A549 (cell line): Measurements from ENCODE around the gene MIS18BP1. TPM values are rescaled to one million over a fixed set of nuclear protein-coding genes. Genes with fewer than 3 reads are reported as not detected.

Experiments used
- ATAC-seq, 2 experiments: fragments of 200-7000 bp in 1 of 2; fragments of >200 bp in 1 of 2; cut with Nextera tagmentation in 1 of 2; cut with Tn5 transposase in 1 of 2; 3 replicates each; pipeline versions ENCODE4 v1.8.0 to v1.9.1; 2018 to 2020; ENCODE audit warnings: mild to moderate bottlenecking in 1 of 2, moderate library complexity in 1 of 2
- CTCF ChIA-PET: fragments of 300-600 bp; sonication (Branson Sonifier 250); formaldehyde crosslinking; extraction: SDS; loops from one replicate; lab custom pipeline; 2021; ENCODE audit warnings: antibody characterized with exemption, inconsistent platforms; lab: Yijun Ruan, JAX
- POLR2A ChIA-PET: fragments of 350-600 bp; formaldehyde crosslinking; extraction: SDS; loops from one replicate; lab custom pipeline; 2021; ENCODE audit warnings: antibody characterized with exemption, inconsistent platforms; lab: Yijun Ruan, JAX
- DNase-seq, 2 experiments: peaks; one replicate each; pipeline versions ENCODE4 v3.0.0 to v3.0.0-alpha.2; 2011 to 2016; ENCODE audit warnings: low read depth in 1 of 2, low spot score in 1 of 2
- FAIRE-seq: peaks from 2 replicates; lab custom pipeline; 2011; peaks lifted over from hg19 to GRCh38; lab: Jason Lieb, UNC
- H3K27ac ChIP-seq, 2 experiments: fragments of >200 bp; sonication (Bioruptor Twin); formaldehyde crosslinking; 3 replicates each; pipeline ENCODE4 v1.5.1; 2016 to 2017
- H3K4me1 ChIP-seq: fragments of >200 bp; sonication (Bioruptor Twin); formaldehyde crosslinking; 3 replicates; pipeline ENCODE4 v1.6.1; 2016
- H3K4me2 ChIP-seq: fragments of >200 bp; sonication (Bioruptor Twin); formaldehyde crosslinking; 3 replicates; pipeline ENCODE4 v1.6.1; 2016
- H3K4me3 ChIP-seq: fragments of >200 bp; sonication (Bioruptor Twin); formaldehyde crosslinking; 3 replicates; pipeline ENCODE4 v1.5.1; 2016
- H3K9me3 ChIP-seq: fragments of >200 bp; sonication (Bioruptor Twin); formaldehyde crosslinking; 3 replicates; pipeline ENCODE4 v1.6.1; 2016
- BCL3 ChIP-seq: fragments of >200 bp; sonication (Bioruptor Twin); formaldehyde crosslinking; IDR thresholded peaks from 3 replicates; pipeline ENCODE4 v1.6.1; 2016
- BHLHE40 ChIP-seq: IDR thresholded peaks from 2 replicates; pipeline ENCODE4 v1.6.1; 2012; ENCODE audit warnings: low read depth, low read length, inconsistent platforms
- CTCF ChIP-seq: fragments of >200 bp; sonication (Bioruptor Twin); formaldehyde crosslinking; IDR thresholded peaks from 3 replicates; pipeline ENCODE4 v1.5.1; 2016
- E2F6 ChIP-seq: IDR thresholded peaks from 2 replicates; pipeline ENCODE4 v1.6.1; 2012; ENCODE audit warnings: low read depth, borderline replicate concordance
- EHMT2 ChIP-seq: fragments of 200-600 bp; sonication (generic); IDR thresholded peaks from 2 replicates; pipeline ENCODE4 v1.6.1; 2016; ENCODE audit warnings: antibody characterized with exemption, low read depth, mild to moderate bottlenecking, moderate library complexity
- ESRRA ChIP-seq: fragments of 150-350 bp; IDR thresholded peaks from 2 replicates; pipeline ENCODE4 v1.6.1; 2014; ENCODE audit warnings: mild to moderate bottlenecking, low read length, borderline replicate concordance
- FOSB ChIP-seq: fragments of 250-450 bp; sonication (Bioruptor Pico); IDR thresholded peaks from 2 replicates; pipeline ENCODE4 v1.5.0; 2020; ENCODE audit warnings: mild to moderate bottlenecking, moderate library complexity
- FOSL2 ChIP-seq, 2 experiments: fragments of 450-650 bp in 1 of 2; fragments of >200 bp in 1 of 2; sonication (Bioruptor Twin) in 1 of 2; formaldehyde crosslinking; IDR thresholded peaks; 2 replicates each; pipeline versions ENCODE4 v1.5.0 to v1.6.1; 2016 to 2020; ENCODE audit warnings: mild to moderate bottlenecking in 1 of 2, moderate library complexity in 1 of 2
- FOXS1 ChIP-seq: fragments of 250-450 bp; sonication (Bioruptor Pico); IDR thresholded peaks from 2 replicates; pipeline ENCODE4 v1.5.0; 2020; ENCODE audit warnings: mild to moderate bottlenecking, moderate library complexity
- HES2 ChIP-seq: fragments of >200 bp; sonication (Bioruptor Twin); formaldehyde crosslinking; IDR thresholded peaks from 2 replicates; pipeline ENCODE4 v1.6.1; 2016
- HOXA7 ChIP-seq: fragments of 250-450 bp; sonication (Bioruptor Pico); IDR thresholded peaks from 2 replicates; pipeline ENCODE4 v1.5.0; 2020; ENCODE audit warnings: mild to moderate bottlenecking, moderate library complexity
- JUNB ChIP-seq: fragments of >200 bp; sonication (Bioruptor Twin); formaldehyde crosslinking; IDR thresholded peaks from 2 replicates; pipeline ENCODE4 v1.6.1; 2016
- KDM5A ChIP-seq: fragments of 200-600 bp; sonication (generic); IDR thresholded peaks from 2 replicates; pipeline ENCODE4 v1.6.1; 2016; ENCODE audit warnings: antibody characterized with exemption, mild to moderate bottlenecking
- MAZ ChIP-seq: fragments of 150-350 bp; IDR thresholded peaks from 2 replicates; pipeline ENCODE4 v1.6.1; 2014; ENCODE audit warnings: antibody characterized with exemption, low read depth, low read length, borderline replicate concordance
- NFE2L2 ChIP-seq: fragments of 150-350 bp; conservative IDR thresholded peaks from 2 replicates; pipeline ENCODE4 v1.6.1; 2014; ENCODE audit warnings: low read length
- PBX3 ChIP-seq: IDR thresholded peaks from 2 replicates; pipeline ENCODE4 v1.6.1; 2012
- RCOR1 ChIP-seq: fragments of 150-350 bp; IDR thresholded peaks from 2 replicates; pipeline ENCODE4 v1.6.1; 2014; ENCODE audit warnings: antibody characterized with exemption, low read length, low read depth
- SREBF2 ChIP-seq: fragments of 450-650 bp; IDR thresholded peaks from 2 replicates; pipeline ENCODE4 v1.6.1; 2014; ENCODE audit warnings: mild to moderate bottlenecking, moderate library complexity
- USF2 ChIP-seq: fragments of 450-650 bp; IDR thresholded peaks from 2 replicates; pipeline ENCODE4 v1.6.1; 2014; ENCODE audit warnings: antibody characterized with exemption
- ZC3H11A ChIP-seq: fragments of 450-650 bp; IDR thresholded peaks from 2 replicates; pipeline ENCODE4 v1.6.1; 2014; ENCODE audit warnings: antibody characterized with exemption, mild to moderate bottlenecking
- ZNF302 ChIP-seq: fragments of 250-450 bp; sonication (Bioruptor Pico); IDR thresholded peaks from 2 replicates; pipeline ENCODE4 v1.9.0; 2021; ENCODE audit warnings: inconsistent platforms, mild to moderate bottlenecking, moderate library complexity
- WGBS: methylation state at CpG from one replicate; pipeline ENCODE4 v1.1.6; 2017; ENCODE audit errors: missing lambda C conversion rate; 5-methylcytosine and 5-hydroxymethylcytosine counted together
- polyA plus RNA-seq, 4 experiments: library from polyadenylated mRNA; depleted of rRNA in 3 of 4; stranded (reverse); fragments of >200 nt; fragmentation: RNase III in 1 of 4; extraction: RNeasy Plus Mini Kit Qiagen cat#74134 plus additional on column Dnase treatment in 1 of 4; gene quantifications; 2 replicates in 3 of 4; 3 replicates in 1 of 4; pipeline ENCODE4 v1.2.3, GENCODE V29; 2011 to 2017

MIS18BP1 gene
- polyA plus RNA-seq, 2 of the 4 experiments (the other 2 are of a cell fraction) = 26.1 to 38.0 TPM

- TF ChIP-seq HES2 (no peak), NFE2L2 (no peak), BHLHE40 (no peak), PBX3 (no peak), ZNF302 (CRISPR knock-in tag) (no peak), HOXA7 (CRISPR knock-in tag) (no peak), EHMT2 (no peak), USF2 (no peak), FOXS1 (CRISPR knock-in tag) (no peak), BCL3 (no peak), FOSB (CRISPR knock-in tag) (no peak), ZC3H11A (no peak), E2F6 (no peak), KDM5A (no peak)
- FAIRE-seq (no peak), ATAC-seq (no peak), DNase-seq (no peak)
- no peak overlapping the region for H3K4me3 ChIP-seq
- H3K4me1 ChIP-seq = no peaks in the 10 kb centered on the region
- ChIA-PET POLR2A (no interaction called here), CTCF (interaction anchor here (1.1 kb wide), 1 partner anchor 9 kb away, joined by 3 read pairs; the partner anchor contains the start of gene MIS18BP1)
- H3K27ac ChIP-seq = no peak overlapping the region
- peaks cover 18% of the 10 kb centered on the region; the same call in 2 of the 3 replicates for H3K9me3 ChIP-seq
- H3K4me2 ChIP-seq = no peak overlapping the region
- WGBS = 71% methylated on average over 4 of the region's 4 CpGs
Measured at GRCh38 chr14:45262637-45263036, 9.6 kb upstream of the MIS18BP1 start.

GRCh38 chr14:45261209-45261608, 8.2 kb upstream of the MIS18BP1 start:
- H3K27ac ChIP-seq = no peak overlapping the region
- no peak overlapping the region for H3K4me2 ChIP-seq
- WGBS = 7% methylated on average over 2 of the region's 2 CpGs
- ChIA-PET POLR2A (no interaction called here), CTCF (no interaction called here)
- H3K4me1 ChIP-seq = no peaks in the 10 kb centered on the region
- DNase-seq (no peak), ATAC-seq (no peak), FAIRE-seq (no peak)
- no peak overlapping the region for H3K4me3 ChIP-seq
- H3K9me3 ChIP-seq = peaks cover 18% of the 10 kb centered on the region; the same call in 2 of the 3 replicates
- TF ChIP-seq KDM5A = no peak
- no peak for TF ChIP-seq HES2
- no peak for TF ChIP-seq USF2
- no peak for TF ChIP-seq ESRRA
- TF ChIP-seq BHLHE40 = no peak
- TF ChIP-seq JUNB = no peak
- no peak for TF ChIP-seq CTCF
- TF ChIP-seq SREBF2 = no peak
- no peak for TF ChIP-seq MAZ
- TF ChIP-seq FOSL2 (IDR thresholded peaks at IDR 0.05) = no peak
- no peak for TF ChIP-seq FOSL2 (CRISPR knock-in tag; IDR thresholded peaks at IDR 0.05)
- no peak for TF ChIP-seq RCOR1
